Activated naive CD4-positive, alpha-beta T cell treated with anti-CD3 and anti-CD28 coated beads for 36 hours (primary cell): ENCODE data around the gene G6PC2. TPM values are rescaled to one million over a fixed set of nuclear protein-coding genes. Genes with fewer than 3 reads are reported as not detected.

Source experiments
- CTCF ChIA-PET: fragments of 350-600 bp; sonication (Branson Sonifier 250); formaldehyde crosslinking; loops from one replicate; lab custom pipeline; 2021; ENCODE audit warnings: antibody characterized with exemption; lab: Charles Lee
- DNase-seq: peaks from one replicate; pipeline ENCODE4 v3.0.0-alpha.2; 2020
- H3K27ac Mint-ChIP-seq: one replicate; pipeline ENCODE4 v1.8.0; 2021; ENCODE audit warnings: mild to moderate bottlenecking, mixed read lengths
- H3K27me3 Mint-ChIP-seq: one replicate; pipeline ENCODE4 v1.8.0; 2021; ENCODE audit warnings: low read depth, mixed read lengths
- H3K36me3 Mint-ChIP-seq: one replicate; pipeline ENCODE4 v1.8.0; 2021; ENCODE audit warnings: low read depth, mixed read lengths
- H3K4me1 Mint-ChIP-seq: one replicate; pipeline ENCODE4 v1.8.0; 2021; ENCODE audit warnings: low read depth, mixed read lengths
- H3K4me3 Mint-ChIP-seq: one replicate; pipeline ENCODE4 v1.8.0; 2021; ENCODE audit warnings: mild to moderate bottlenecking, moderate library complexity, mixed read lengths
- H3K9me3 Mint-ChIP-seq: one replicate; pipeline ENCODE4 v1.8.0; 2021; ENCODE audit warnings: mixed read lengths
- intact Hi-C: fragments of 100-400 bp; cut with micrococcal nuclease; formaldehyde crosslinking; loops from one replicate; pipeline ENCODE4 v1.15.1; 2023
- total RNA-seq, 2 experiments: library from RNA; stranded (reverse); gene quantifications; one replicate each; pipeline ENCODE4 v1.2.3, GENCODE V29; 2021

G6PC2 gene
- total RNA-seq, 2 experiments from 2014 or later = not detected

GRCh38 chr2:168954256-168954655, 53.2 kb downstream of the G6PC2 start:
- H3K36me3 Mint-ChIP-seq = peaks cover 2% of the 10 kb centered on the region
- intact Hi-C loops = no loop called here
- H3K9me3 Mint-ChIP-seq = peaks cover 12% of the 10 kb centered on the region
- peaks cover 9% of the 10 kb centered on the region for H3K27me3 Mint-ChIP-seq
- no peak overlapping the region for H3K4me3 Mint-ChIP-seq
- CTCF ChIA-PET = no interaction called here
- H3K4me1 Mint-ChIP-seq = no peaks in the 10 kb centered on the region
- H3K27ac Mint-ChIP-seq = no peak overlapping the region
- DNase-seq = no peak

GRCh38 chr2:168955321-168955720, 54.2 kb downstream of the G6PC2 start:
- no peak overlapping the region for H3K27ac Mint-ChIP-seq
- no peaks in the 10 kb centered on the region for H3K4me1 Mint-ChIP-seq
- DNase-seq = no peak
- H3K4me3 Mint-ChIP-seq = no peak overlapping the region
- peaks cover 9% of the 10 kb centered on the region for H3K27me3 Mint-ChIP-seq
- intact Hi-C loops = loop anchor here (5.0 kb wide), 1 partner anchor 442 kb away; no protein-coding TSS in a partner anchor
- peaks cover 12% of the 10 kb centered on the region for H3K9me3 Mint-ChIP-seq
- peaks cover 2% of the 10 kb centered on the region for H3K36me3 Mint-ChIP-seq
- CTCF ChIA-PET = interaction anchor here (0.6 kb wide), 1 partner anchor 80 kb away, joined by 3 read pairs; no protein-coding TSS in a partner anchor

GRCh38 chr2:168956392-168956791, 55.3 kb downstream of the G6PC2 start:
- Mint-ChIP-seq H3K4me1 (no peaks in the 10 kb centered on the region), H3K4me3 (no peak overlapping the region), H3K27ac (no peak overlapping the region), H3K27me3 (peaks cover 9% of the 10 kb centered on the region), H3K9me3 (peaks cover 12% of the 10 kb centered on the region), H3K36me3 (peaks cover 2% of the 10 kb centered on the region)
- DNase-seq = peak; percentile 6
- intact Hi-C loops = loop anchor here (5.0 kb wide), 1 partner anchor 441 kb away; no protein-coding TSS in a partner anchor
- CTCF ChIA-PET = interaction anchor here (1.2 to 1.5 kb wide), 3 partner anchors 9 to 176 kb away, joined by 4 to 5 read pairs (median 4); no protein-coding TSS in a partner anchor

Other genes starting within 250 kb of the G6PC2 start
- not detected for gene NOSTRIN, start 98.7 kb upstream of the G6PC2 start, total RNA-seq
- gene SPC25, start 10.9 kb upstream of the G6PC2 start, total RNA-seq = 10 to 100 TPM; 31.0 to 32.0 TPM
- not detected for gene ABCB11, start 130.0 kb downstream of the G6PC2 start, total RNA-seq
- 1 to 10 TPM; 2.0 to 2.6 TPM for gene DHRS9, start 168.3 kb downstream of the G6PC2 start, total RNA-seq